Ovary (tissue), 3 donors: ENCODE data around the gene SEC14L1.

Source experiments
- CTCF ChIP-seq, 3 donors: fragments of 450-650 bp in 2 of 3; fragments of 200-600 bp in 1 of 3; IDR thresholded peaks; one replicate each; pipeline versions ENCODE4 v1.5.1 to v1.8.0; 2016 to 2022; ENCODE audit warnings: antibody characterized with exemption in 3 of 3, mild to moderate bottlenecking in 1 of 3
- EP300 ChIP-seq: sonication (generic); formaldehyde crosslinking; IDR thresholded peaks from one replicate; pipeline ENCODE4 v1.6.1; 2017; ENCODE audit warnings: antibody characterized with exemption
- donor health status: DM: no; HTN: no; CAD: no.

GRCh38 chr17:77125432-77125901 is 15.3 kb upstream of the SEC14L1 start:
- TF ChIP-seq EP300 (no peak), CTCF (IDR thresholded peaks at IDR 0.05) (no peak)
